H1 (cell line): ENCODE measurements around the gene PAQR4. TPM values are rescaled to one million over a fixed set of nuclear protein-coding genes. Genes with fewer than 3 reads are reported as not detected.

ENCODE experiments used
- EP300 ChIP-seq, 2 experiments: IDR thresholded peaks; 1 replicate in 1 of 2; 2 replicates in 1 of 2; pipeline ENCODE4 v1.6.1; 2011 to 2012; ENCODE audit warnings: low read depth in 2 of 2, low read length in 2 of 2, mild to moderate bottlenecking in 2 of 2, borderline replicate concordance in 1 of 2, inconsistent platforms in 1 of 2, moderate library complexity in 1 of 2
- JUND ChIP-seq: IDR thresholded peaks from 2 replicates; pipeline ENCODE4 v1.6.1; 2011; ENCODE audit warnings: mild to moderate bottlenecking, improper control_type of control experiment, low read length
- POLR2A ChIP-seq, 2 experiments: IDR thresholded peaks; 1 replicate in 1 of 2; 2 replicates in 1 of 2; pipeline ENCODE4 v1.6.1; 2011; ENCODE audit warnings: low read depth in 2 of 2, low read length in 2 of 2, mild to moderate bottlenecking in 2 of 2; ENCODE audit errors: control extremely low read depth in 1 of 2
- SP2 ChIP-seq: IDR thresholded peaks from 2 replicates; pipeline ENCODE4 v1.6.1; 2012; ENCODE audit warnings: mild to moderate bottlenecking, low read length, inconsistent platforms
- SUZ12 ChIP-seq: fragments of 200-600 bp; sonication (generic); IDR thresholded peaks from 2 replicates; pipeline ENCODE4 v1.6.1; 2012; ENCODE audit warnings: mild to moderate bottlenecking, inconsistent platforms, low read length, moderate library complexity, mixed read lengths
- polyA plus RNA-seq, 7 experiments: library from polyadenylated mRNA; depleted of rRNA in 3 of 7; stranded (reverse) in 5 of 7; unstranded in 2 of 7; fragments of >200 nt in 5 of 7; fragments of 200-250 nt in 2 of 7; gene quantifications; 1 replicate in 5 of 7; 2 replicates in 1 of 7; 4 replicates in 1 of 7; pipeline versions ENCODE4 v1.2.1 to v1.2.3, GENCODE V29; 2011 to 2013; ENCODE audit warnings: missing spikeins in 2 of 7, mixed read lengths in 2 of 7
- total RNA-seq: library from RNA; stranded (reverse); fragmentation: NEBNext Ultra II Directional; extraction: Animal tissue kit (Norgen Biotek cat#: 25700); gene quantifications from 2 replicates; pipeline ENCODE4 v1.2.1, GENCODE V29; 2021

Gene PAQR4
- total and polyA plus RNA-seq, 2 of the 8 experiments (the other 6 are each of a cell fraction or from before 2014, with no cell fraction given) = 28.2 to 34.6 TPM

DNA sequence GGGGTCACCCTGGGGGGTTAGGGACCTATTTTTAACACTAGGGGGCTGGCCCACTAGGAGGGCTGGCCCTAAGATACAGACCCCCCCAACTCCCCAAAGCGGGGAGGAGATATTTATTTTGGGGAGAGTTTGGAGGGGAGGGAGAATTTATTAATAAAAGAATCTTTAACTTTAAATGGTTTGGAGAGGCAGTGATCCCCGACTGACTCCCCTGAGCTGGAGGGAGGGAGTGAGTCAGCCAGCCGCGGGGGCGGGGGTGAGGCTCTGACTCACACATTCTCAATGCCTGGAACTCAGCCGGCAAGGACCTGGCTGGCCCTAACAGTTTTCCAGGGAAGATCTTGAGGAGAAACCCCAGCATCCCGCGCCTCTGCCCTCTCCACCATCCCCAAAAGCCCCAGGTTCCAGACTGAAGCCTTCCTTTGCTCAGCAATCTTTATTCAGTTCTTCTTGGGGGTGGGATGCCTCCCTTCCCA, 53.1 kb downstream of the PAQR4 start (continued):
- peak; percentile 98 for TF ChIP-seq JUND
- peak in 1 of 2 experiments; percentile 47; a peak in 1 of 3 replicates for TF ChIP-seq POLR2A (IDR thresholded peaks at IDR 0.05; ENCODE audit: control extremely low read depth in 1 of 2, low read depth in 2 of 2, low read length in 2 of 2)
- no peak for TF ChIP-seq SP2
- no peak for TF ChIP-seq EP300 (IDR thresholded peaks at IDR 0.05; ENCODE audit: borderline replicate concordance in 1 of 2, low read depth in 2 of 2, low read length in 2 of 2)
- TF ChIP-seq SUZ12 = no peak
